ENCODE results near the gene UBXN2A.
"Not testable (repeated sequence)": the region's sequence is repeated elsewhere in the genome, so short reads cannot be mapped to it uniquely, and the experiment has no call there.

Gene UBXN2A

DNA sequence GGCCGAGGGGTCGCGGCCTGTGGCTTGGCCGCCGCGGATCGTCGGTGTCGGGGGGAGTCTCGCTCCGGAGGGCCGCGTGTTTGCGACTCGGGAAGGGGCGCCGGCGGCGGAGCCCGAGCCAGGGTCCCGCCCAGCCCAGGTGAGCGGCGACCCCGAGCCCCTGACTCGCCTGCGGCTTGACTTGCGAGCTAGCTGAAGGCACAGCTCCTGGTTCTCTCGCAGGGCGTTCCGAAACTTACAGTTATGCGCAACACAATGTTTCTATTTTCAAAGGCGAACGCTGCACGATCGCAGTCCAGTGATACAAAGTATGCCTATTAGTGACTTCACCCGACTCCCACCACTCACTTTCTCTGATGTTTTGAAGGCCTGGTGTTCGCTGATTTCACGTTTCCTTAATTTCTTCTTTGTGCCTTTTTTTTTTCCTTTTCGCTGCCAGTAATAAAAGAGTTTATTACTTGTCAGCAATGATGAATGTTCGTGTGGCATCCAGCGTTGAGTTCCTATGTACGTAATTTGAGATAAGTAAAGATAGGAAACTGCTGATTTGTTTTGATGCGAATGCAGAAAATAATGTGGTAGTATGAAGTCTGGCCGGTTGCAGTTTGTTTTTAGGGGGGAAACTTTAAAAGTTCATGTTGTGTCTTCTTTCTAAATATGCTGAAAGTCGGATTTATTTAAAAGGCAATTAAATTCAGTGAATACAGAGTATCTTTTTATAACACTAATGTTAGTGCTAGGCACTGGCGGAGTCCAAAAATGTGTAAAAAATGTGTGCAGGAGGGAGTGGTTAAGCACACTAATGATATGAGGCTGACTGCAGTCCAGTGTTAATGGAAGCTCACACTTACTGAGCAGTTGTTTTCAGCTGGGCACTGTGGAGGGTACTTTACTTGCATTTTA, 706 bp downstream of the UBXN2A start:
- DNase-seq (ENCODE audit: low read depth), result no peak

DNA sequence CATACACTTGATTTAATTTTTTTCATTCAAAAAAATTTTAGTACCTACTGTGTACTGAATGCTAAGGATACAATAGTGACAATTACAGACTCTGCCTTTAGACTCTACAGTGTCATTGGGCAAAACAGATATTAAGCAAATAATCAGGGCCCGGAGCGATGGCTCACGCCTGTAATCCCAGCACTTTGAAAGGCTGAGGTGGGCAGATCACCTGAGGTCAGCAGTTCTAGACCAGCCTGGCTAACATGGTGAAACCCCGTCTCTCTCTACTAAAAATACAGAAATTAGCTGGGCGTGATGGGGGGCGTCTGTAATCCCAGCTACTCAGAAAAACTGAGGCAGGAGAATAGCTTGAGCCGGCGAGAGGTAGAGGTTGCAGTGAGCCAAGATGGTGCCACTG, 1.4 kb downstream of the UBXN2A start:
- DNase-seq (ENCODE audit: low read depth), result no peak

DNA sequence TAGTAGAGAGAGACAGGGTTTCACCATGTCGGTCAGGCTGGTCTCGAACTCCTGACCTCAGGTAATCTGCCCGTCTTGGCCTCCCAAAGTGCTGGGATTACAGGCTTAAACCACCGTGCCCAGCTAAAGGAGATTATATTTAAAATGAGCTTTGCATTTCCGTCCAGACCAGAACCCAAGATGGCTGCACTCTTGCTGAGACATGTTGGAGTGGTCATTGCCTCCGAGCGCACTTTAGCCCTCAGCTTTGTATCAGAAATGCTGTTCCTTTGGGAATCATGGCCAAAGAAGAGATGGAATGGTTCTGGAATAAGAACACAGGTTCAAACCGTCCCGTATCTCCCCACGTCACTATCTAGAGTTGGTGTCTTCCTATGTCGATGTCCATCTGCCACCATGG, 3.4 kb downstream of the UBXN2A start:
- no peak for DNase-seq (ENCODE audit: low read depth)

DNA sequence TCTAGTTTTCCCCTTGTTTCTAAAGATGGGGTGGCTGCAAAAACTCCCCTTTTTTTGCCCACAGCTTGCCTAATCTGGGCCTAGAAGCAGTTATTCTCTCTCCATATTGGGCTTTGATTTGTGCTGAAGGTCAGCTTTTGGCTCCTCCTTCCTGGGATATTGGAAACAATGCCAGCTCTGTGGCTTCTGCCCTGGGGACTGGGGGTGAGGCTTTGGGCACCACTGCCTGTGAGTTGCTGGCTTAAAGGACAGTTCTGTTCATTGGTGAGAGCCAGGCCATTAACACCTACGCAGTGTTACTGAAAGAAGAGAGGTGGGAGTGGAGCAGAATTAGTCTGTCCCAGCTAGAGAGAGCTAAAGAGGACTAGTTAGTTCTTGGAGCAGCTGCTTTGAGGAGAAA, 4.3 kb downstream of the UBXN2A start:
- no peak for DNase-seq (ENCODE audit: low read depth)

DNA sequence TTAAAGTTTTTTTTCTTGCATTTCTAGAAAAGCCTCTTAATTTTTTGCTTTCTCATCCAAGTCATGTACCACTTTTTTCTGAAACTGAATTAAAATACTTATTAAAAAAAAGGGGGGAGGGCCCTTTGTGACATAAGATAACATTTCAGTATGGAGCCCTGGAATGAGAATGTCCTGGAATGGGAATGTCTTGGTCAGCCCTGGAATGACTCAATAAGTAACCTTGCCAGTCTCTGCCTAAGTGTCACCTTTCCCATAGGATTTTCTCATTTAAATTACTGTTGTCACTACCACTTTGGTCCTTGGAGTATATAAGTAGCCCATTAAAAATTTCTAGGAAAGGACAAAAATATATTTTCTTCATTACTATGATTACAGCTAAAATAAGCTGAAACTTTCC, 4.7 kb downstream of the UBXN2A start:
- no peak for DNase-seq (ENCODE audit: low read depth)

DNA sequence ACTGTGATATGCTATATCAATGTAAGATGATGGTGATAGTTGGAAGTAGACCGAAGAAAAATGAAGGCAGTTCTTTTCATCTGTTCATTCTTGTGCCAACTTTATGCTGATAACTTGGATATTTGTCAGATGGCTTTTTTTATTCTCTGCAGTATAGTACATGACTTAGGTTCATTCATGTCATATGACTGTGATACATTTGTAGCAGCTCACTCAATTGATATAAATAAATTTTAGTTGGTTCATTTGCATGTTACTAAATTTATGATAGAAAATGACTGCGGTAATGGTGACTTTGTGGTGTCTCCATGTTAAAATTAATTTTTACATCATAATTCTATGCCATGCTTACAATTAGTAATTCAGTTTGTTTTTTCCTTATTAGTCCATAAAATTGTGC, 7.1 kb downstream of the UBXN2A start:
- DNase-seq (ENCODE audit: low read depth), result no peak

DNA sequence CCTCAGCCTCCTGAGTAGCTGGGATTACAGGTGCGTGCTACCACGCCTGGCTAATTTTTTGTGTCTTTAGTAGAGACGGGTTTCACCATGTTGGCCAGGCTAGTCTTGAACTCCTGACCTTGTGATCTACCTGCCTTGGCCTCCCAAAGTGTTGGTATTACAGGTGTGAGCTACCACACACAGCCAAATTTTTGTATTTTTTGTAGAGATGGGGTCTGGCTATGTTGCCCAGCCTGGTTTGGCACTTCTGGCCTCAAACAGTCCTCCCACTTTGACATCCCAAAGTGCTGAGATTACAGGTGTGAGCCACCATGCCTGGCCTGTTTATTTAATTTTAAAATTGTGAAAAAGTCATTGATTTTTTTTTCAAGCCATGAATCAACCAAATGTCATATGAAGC, 12.3 kb downstream of the UBXN2A start:
- not testable (repeated sequence) for DNase-seq (ENCODE audit: low read depth)

DNA sequence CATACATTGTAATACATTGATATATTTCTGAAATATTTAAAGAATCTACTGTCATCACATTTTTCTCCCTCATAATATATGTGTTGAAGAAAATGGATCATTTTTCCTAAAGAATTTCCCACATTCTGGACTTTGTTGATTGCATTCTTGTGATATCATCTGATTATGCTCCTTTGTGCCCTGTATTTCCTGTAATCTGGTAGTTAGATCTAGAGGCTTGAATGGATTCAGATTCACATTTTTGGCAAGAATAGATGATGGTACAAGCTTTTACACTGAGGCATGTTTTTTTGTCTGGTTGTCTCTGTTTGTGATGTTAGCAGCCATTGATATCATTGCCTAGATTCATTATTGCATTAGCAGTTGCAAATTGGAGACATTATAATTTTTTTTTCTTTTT, 13.4 kb downstream of the UBXN2A start:
- DNase-seq (ENCODE audit: low read depth), result no peak

DNA sequence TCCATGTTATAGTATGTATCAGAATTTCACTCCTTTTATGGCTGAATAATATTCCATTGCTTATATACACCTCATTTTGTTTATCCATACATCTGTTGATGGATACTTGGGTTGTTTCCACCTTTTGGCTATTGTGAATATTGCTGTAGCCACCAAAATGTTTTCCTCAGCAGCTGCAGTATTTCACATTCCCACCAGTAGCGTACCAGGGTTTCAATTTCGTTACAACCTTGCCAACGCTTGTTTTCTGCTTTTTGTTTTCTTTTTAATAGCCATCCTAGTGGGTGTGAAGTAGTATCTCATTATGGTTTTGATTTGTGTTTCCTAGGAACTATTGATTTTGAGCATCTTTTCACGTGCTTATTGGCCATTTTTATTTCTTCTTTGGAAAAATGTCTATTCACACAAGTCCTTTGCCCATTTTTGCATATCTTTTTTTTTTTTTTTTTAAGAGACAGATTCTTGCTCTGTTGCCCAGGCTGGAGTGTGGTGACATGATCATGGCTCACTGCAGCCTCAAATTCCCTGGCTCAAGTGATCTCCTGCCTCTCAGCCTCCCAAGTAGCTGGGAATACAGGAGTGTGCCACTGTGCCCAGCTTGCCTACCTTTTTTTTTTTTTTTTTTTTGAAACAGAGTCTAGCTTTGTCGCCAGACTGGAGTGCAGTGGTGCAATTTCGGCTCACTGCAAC, 14.2 kb downstream of the UBXN2A start:
- no peak for DNase-seq (ENCODE audit: low read depth)

DNA sequence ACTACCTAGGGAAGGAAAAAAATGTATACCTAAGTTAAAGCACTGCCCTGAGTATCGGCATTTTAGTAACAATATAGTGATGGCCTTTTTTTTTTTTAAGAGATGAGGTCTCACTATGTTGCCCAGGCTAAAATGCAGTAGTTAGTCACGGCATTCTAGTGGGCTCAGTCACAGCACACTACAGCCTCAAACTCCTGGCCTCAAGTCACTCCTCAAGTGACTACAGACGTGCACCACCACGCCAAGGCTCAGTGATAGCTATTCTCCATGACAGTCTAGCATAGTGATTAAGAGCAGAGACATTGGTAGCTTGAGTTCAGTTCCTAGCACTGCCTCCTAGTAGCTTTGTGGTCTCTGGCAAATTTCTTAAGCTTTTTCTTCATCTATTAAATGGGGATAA, 27.6 kb downstream of the UBXN2A start:
- no peak for DNase-seq (ENCODE audit: low read depth)

DNA sequence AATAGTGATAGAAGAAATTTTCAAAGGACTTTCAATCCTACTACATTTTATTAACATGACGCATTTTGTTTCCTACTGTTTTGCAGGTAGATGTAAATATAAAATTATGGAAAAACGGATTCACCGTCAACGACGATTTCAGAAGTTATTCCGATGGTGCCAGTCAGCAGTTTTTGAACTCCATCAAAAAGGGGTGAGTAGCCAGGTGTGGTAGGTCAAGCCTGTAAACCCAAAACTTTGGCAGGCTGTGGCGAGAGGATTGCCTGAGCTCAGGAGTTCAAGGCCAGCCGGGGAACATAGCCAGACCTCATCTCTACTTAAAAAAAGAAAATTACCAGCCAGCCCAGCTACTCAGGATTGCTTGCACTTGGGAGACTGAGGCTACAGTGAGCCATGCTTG, 36.6 kb downstream of the UBXN2A start:
- no peak for DNase-seq (ENCODE audit: low read depth)

DNA sequence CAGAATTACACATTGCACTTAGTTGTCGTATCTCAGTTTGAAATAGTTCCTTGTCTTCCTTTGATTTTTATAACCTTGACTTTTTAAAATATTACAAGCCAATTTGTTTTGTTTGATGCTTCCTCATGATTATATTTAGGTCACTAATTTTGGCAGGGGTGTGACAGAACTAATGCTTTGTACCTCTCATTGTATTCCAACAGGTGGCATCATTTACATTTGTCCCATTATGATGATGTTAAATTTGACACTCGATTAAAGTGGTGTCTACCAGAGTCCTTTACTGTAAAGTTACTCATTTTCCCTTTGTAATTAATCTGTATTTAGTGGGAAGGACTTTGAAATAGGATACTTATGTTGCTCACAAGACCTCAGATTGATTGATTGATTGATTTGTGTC, 48.1 kb downstream of the UBXN2A start:
- DNase-seq (ENCODE audit: low read depth), result no peak

DNA sequence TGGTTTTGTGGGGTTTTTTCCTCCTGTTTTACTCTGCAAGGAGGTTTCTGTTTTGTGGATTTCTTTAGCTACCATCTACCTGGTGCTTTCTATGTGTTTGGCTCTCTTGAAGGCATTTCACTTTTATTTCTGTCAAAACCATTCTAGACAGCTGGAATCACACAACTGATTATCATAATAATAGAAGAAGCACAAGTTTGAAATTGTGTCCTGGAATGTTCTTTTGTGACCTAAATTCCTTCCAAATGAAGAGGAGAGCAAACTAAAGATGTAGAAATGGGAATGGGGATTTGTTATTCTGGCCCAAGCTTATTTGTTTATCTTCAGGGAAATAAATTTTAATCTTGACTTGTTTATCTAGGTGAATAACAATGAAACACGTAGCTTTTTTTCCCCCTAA, 52.7 kb downstream of the UBXN2A start:
- DNase-seq (ENCODE audit: low read depth), result no peak

DNA sequence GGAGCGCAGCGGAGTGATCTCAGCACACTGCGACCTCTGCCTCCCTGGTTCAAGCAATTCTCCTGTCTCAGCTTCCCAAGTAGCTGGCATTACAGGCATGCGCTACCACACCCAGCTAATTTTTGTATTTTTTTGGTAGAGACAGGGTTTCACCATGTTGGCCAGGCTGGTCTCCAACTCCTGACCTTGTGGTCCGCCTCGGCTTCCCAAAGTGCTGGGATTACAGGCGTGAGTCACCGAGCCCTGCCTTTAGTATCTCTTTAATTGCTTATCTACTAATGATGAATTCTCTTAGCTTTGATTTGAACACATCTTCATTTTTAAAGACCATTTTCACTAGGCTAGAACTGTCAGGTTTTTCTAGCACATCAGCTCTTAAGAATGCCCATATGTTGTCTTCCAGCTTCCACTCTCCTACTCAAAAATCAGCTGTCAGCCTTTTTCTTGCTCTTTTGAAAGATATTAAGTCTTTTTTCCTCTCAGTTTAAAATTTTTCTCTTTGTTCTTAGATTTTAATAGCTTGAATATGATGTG, 53.5 kb downstream of the UBXN2A start:
- no peak for DNase-seq (ENCODE audit: low read depth)

DNA sequence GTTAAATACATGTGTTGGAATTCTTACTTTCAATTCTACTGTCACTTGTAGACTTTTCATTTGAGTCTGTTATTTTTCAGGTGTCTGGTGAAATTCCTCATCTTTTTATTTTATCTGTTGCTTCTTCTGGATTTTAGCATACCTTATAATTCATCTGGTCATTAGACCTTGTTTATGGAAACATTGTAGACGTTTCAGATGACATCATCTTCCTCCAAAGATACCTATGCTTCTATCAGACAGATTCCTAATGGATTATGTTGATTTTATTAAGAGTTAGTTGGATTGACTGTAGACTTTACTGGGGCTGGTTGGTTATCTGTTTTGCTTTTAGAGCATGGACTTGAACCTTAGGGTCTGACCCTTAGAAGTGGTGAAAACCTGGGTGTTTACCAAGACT, 54.3 kb downstream of the UBXN2A start:
- DNase-seq (ENCODE audit: low read depth), result no peak

DNA sequence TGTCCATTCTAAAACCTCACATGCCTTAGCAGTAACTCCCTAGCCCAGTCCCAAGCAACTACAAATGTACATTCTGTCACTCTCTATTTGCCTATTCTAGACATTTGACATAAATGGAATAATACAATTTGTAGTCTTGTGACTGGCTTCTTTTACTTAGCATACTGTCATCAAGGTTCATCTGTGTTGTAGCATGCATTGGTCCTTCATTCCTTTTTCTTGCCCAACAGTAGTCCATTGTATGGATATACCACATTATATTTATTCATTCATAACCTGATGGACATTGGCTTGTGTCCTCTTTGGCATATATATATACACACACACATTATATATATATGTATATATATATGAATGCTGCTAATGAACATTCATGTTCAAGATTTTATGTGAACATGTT, 67.4 kb downstream of the UBXN2A start:
- DNase-seq (ENCODE audit: low read depth), result no peak

DNA sequence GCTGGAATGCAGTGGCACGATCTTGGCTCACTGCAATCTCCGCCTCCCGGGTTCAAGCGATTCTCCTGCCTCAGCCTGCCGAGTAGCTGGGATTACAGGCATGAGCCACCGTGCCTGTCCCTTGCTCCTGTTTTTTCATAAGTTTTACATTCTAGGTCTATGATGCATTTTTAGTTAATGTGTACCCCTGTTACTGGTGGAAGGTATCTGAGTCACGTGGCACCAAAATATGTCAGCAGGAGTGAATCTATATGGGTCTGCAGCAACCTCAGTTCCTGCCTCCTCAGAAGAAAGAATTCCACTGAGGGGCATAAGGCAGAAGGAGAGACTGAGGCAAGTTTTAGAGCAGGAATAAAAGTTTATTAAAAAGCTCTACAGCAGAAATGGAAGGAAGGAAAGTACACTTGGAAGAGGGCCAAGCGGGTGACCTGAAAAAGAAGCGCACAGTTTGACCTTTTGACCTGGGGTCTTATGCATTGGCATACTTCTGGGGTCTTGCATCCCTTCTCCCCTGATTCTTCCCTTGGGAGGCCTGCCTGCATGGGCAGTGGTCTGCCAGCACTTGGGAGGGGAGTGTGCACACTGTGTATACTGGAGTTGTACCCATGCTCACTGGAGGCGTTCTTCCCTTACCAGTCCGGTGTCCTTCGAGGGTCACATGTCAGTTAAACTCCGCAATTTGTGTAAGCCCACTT, 68.6 kb downstream of the UBXN2A start:
- DNase-seq (ENCODE audit: low read depth), result no peak

DNA sequence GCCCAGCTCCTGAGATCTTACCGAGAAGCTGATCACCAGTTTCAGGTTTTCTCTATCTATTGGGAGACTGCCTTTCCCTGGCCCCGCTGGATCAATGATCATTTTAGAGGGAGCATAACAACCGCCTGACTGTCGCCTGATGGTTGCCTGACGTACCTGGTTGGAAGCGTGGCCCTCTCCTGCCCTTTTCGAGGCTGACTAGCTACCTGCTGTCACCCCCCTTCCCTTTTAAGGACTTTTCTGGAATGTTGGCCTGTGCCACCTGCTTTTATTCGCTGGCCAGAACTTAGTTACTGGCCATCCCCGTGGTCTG, 69.1 kb downstream of the UBXN2A start:
- no peak for DNase-seq (ENCODE audit: low read depth)

DNA sequence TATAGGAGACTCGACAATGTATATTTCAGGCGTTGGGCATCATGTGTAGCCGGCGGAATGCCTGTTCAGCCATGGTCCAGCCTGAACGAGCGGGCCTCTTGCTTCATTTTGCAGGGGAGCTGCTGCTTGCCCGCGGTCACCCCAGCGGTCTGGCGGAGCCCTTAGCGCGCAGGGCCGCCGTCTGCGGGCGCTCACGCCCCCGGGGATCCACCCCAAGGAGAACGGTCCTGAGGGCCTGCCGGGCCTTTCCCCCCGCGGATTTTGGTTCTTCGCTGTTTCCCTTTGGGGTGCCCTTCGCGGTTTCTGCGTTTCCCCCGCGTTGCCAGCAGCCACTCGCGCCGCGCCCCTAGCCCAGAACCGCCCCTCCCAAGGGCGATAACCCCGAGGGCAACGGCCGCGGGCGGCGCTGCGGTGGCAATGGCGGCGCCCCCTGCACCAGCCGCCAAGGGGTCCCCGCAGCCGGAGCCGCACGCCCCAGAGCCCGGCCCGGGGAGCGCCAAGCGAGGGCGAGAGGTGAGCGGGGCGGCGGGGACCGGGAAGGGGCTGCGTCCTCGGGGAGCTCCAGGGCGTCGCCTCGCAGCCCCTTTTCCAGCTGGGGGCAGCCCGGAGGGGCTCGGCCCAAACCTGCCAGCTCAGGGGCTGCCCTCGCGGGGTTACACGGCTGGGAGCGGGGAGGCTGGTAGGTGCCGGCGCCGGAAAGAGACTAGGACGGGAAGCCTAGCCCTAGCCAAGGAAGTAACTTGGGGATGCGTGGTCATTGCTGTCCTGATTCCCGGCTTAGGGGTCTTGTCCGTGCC, 69.6 kb downstream of the UBXN2A start, which contains the start of gene MFSD2B:
Gene MFSD2B (plus strand): TSS at position 406 of the 797 bp plus-strand sequence. CDS start 12 bp downstream, at position 418.
- DNase-seq (ENCODE audit: low read depth), result no peak

DNA sequence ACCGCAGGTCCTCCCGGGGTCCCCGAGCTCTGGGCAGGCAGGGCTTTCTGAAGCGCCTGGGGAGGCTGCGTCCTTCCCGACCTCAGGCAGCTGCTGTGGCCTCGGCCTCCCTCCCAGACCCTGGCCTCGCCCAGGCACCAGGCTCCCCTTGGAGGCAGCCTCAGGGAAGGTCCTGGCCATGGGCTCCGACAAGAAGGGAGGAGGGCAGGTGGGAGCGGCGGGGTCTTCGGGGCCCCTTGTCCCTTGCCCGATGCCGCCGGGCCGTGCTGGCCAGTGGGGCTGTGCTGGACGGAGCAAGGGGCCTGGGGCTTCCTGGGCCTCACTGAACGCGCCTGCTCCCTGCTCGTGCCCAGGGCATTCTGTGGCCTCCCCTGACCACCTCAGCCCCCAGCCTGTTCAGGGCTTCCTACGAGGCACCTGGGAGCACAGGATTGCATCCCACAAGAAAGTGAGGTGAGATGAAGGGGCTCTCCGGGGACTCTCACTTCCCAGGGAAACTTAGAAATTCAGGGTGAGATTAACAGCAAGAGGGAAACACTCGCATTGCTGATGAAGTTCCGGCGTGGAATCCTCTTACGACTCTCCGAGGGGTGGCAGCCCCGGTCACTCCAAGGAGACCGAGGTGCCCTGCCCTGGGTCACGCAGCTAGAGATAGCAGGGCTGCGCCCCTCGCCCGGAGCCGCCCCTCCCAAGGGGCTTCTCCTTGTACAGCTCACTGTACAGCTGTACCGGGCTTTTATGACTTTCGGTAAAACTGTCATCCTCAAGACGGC, 70.4 kb downstream of the UBXN2A start:
- DNase-seq (ENCODE audit: low read depth), result no peak
